Measurements from ENCODE around the gene KIRREL1. TPM values are rescaled to one million over a fixed set of nuclear protein-coding genes. Genes with fewer than 3 reads are reported as not detected.

Gene KIRREL1
- total RNA-seq, 2 donors from 2014 or later: 5.8 to 12.8 TPM

- H3K27me3 ChIP-seq: no peaks in the 10 kb centered on the region
- H3K9me3 ChIP-seq: no peaks in the 10 kb centered on the region
- no peak overlapping the region for H3K4me3 ChIP-seq
- intact Hi-C loops (cut with DNase I): no loop called here
- H3K9ac ChIP-seq (ENCODE audit: low read depth in 2 of 2, low read length in 2 of 2): no peak overlapping the region
- no peak for DNase-seq
- H3K4me1 ChIP-seq: no peaks in the 10 kb centered on the region
- H3K36me3 ChIP-seq: no peaks in the 10 kb centered on the region
- TF ChIP-seq CTCF (IDR thresholded peaks at IDR 0.05): no peak
- no peak overlapping the region for H3K27ac ChIP-seq
These were observed 49.8 kb downstream of the KIRREL1 start for GRCh38 chr1:158043232-158043631.

GRCh38 chr1:158045639-158046038, 52.2 kb downstream of the KIRREL1 start:
- H3K9ac ChIP-seq (ENCODE audit: low read depth in 2 of 2, low read length in 2 of 2): no peak overlapping the region
- no peaks in the 10 kb centered on the region for H3K36me3 ChIP-seq
- no peak for TF ChIP-seq CTCF (IDR thresholded peaks at IDR 0.05)
- peak; percentile 28 for DNase-seq
- no peaks in the 10 kb centered on the region for H3K9me3 ChIP-seq
- H3K27ac ChIP-seq: no peak overlapping the region
- H3K4me1 ChIP-seq: no peaks in the 10 kb centered on the region
- intact Hi-C loops (cut with DNase I): no loop called here
- no peak overlapping the region for H3K4me3 ChIP-seq
- H3K27me3 ChIP-seq: no peaks in the 10 kb centered on the region

- intact Hi-C loops (cut with DNase I): no loop called here
- no peak overlapping the region for H3K9ac ChIP-seq (ENCODE audit: low read depth in 2 of 2, low read length in 2 of 2)
- H3K9me3 ChIP-seq: no peaks in the 10 kb centered on the region
- no peak overlapping the region for H3K27ac ChIP-seq
- H3K36me3 ChIP-seq: no peaks in the 10 kb centered on the region
- no peak for DNase-seq
- H3K4me1 ChIP-seq: no peaks in the 10 kb centered on the region
- H3K27me3 ChIP-seq: no peaks in the 10 kb centered on the region
- TF ChIP-seq CTCF (IDR thresholded peaks at IDR 0.05): no peak
- H3K4me3 ChIP-seq: no peak overlapping the region
These were observed 53.5 kb downstream of the KIRREL1 start for GRCh38 chr1:158046715-158047510.

GRCh38 chr1:158048371-158049067, 55.1 kb downstream of the KIRREL1 start:
- Histone ChIP-seq H3K9ac (ENCODE audit: low read depth in 2 of 2, low read length in 2 of 2) (no peak overlapping the region), H3K4me1 (no peaks in the 10 kb centered on the region), H3K4me3 (no peak overlapping the region), H3K9me3 (no peaks in the 10 kb centered on the region), H3K36me3 (no peaks in the 10 kb centered on the region), H3K27ac (no peak overlapping the region), H3K27me3 (no peaks in the 10 kb centered on the region)
- intact Hi-C loops (cut with DNase I): no loop called here
- no peak for DNase-seq
- TF ChIP-seq CTCF (IDR thresholded peaks at IDR 0.05): no peak

GRCh38 chr1:158049853-158050252, 56.4 kb downstream of the KIRREL1 start:
- no peaks in the 10 kb centered on the region for H3K9me3 ChIP-seq
- H3K36me3 ChIP-seq: no peaks in the 10 kb centered on the region
- H3K27ac ChIP-seq: no peak overlapping the region
- no peak overlapping the region for H3K9ac ChIP-seq (ENCODE audit: low read depth in 2 of 2, low read length in 2 of 2)
- TF ChIP-seq CTCF (IDR thresholded peaks at IDR 0.05): no peak
- no peaks in the 10 kb centered on the region for H3K27me3 ChIP-seq
- no peak overlapping the region for H3K4me3 ChIP-seq
- no peak for DNase-seq
- no peaks in the 10 kb centered on the region for H3K4me1 ChIP-seq
- intact Hi-C loops (cut with DNase I): no loop called here

Measured in colonic mucosa (tissue), 4 donors.